ENCODE data around the gene SH3PXD2A. TPM values are rescaled to one million over a fixed set of nuclear protein-coding genes. Genes with fewer than 3 reads are reported as not detected.
A peak's percentile ranks its signal among the peaks of the same experiment; 100 is the strongest.

SH3PXD2A gene
- total RNA-seq, 2 experiments from 2014 or later = 6.5 to 7.4 TPM

- intact Hi-C loops (cut with micrococcal nuclease) = no loop called here
- H3K27me3 Mint-ChIP-seq = no peaks in the 10 kb centered on the region
- ATAC-seq (no peak), DNase-seq (no peak)
- CTCF ChIA-PET = interaction anchor here (1.1 to 1.3 kb wide), 3 partner anchors 10 to 120 kb away, joined by 3 to 5 read pairs (median 4); no protein-coding TSS in a partner anchor
- H3K4me1 Mint-ChIP-seq (ENCODE audit: low read depth) = peaks cover 7% of the 10 kb centered on the region
- no peaks in the 10 kb centered on the region for H3K36me3 Mint-ChIP-seq (ENCODE audit: low read depth)
- H3K27ac Mint-ChIP-seq = no peak overlapping the region
- POLR2A ChIA-PET = no interaction called here
- no peaks in the 10 kb centered on the region for H3K9me3 Mint-ChIP-seq
- TF ChIP-seq CTCF (IDR thresholded peaks at IDR 0.05) = no peak
- no peak overlapping the region for H3K4me3 Mint-ChIP-seq
Measured at GRCh38 chr10:103806395-103807187, 48.8 kb downstream of the SH3PXD2A start.

GRCh38 chr10:103805781-103806180 lies 49.6 kb downstream of the SH3PXD2A start:
- ChIA-PET CTCF (interaction anchor here (1.3 kb wide), 1 partner anchor 53 kb away, joined by 3 read pairs; no protein-coding TSS in a partner anchor), POLR2A (no interaction called here)
- H3K4me3 Mint-ChIP-seq = no peak overlapping the region
- DNase-seq (no peak), ATAC-seq (no peak)
- peaks cover 11% of the 10 kb centered on the region for H3K4me1 Mint-ChIP-seq (ENCODE audit: low read depth)
- H3K27ac Mint-ChIP-seq = peak overlapping the region; percentile 28
- no peak for TF ChIP-seq CTCF (IDR thresholded peaks at IDR 0.05)
- intact Hi-C loops (cut with micrococcal nuclease) = no loop called here
- H3K27me3 Mint-ChIP-seq = no peaks in the 10 kb centered on the region
- no peaks in the 10 kb centered on the region for H3K9me3 Mint-ChIP-seq
- H3K36me3 Mint-ChIP-seq (ENCODE audit: low read depth) = no peaks in the 10 kb centered on the region

GRCh38 chr10:103804871-103805270 lies 50.5 kb downstream of the SH3PXD2A start:
- no peaks in the 10 kb centered on the region for H3K9me3 Mint-ChIP-seq
- no peak for ATAC-seq
- ChIA-PET CTCF (no interaction called here), POLR2A (no interaction called here)
- no peak overlapping the region for H3K27ac Mint-ChIP-seq
- H3K4me1 Mint-ChIP-seq (ENCODE audit: low read depth) = peaks cover 20% of the 10 kb centered on the region
- no peaks in the 10 kb centered on the region for H3K36me3 Mint-ChIP-seq (ENCODE audit: low read depth)
- intact Hi-C loops (cut with micrococcal nuclease) = no loop called here
- H3K27me3 Mint-ChIP-seq = no peaks in the 10 kb centered on the region
- no peak overlapping the region for H3K4me3 Mint-ChIP-seq
- TF ChIP-seq CTCF (IDR thresholded peaks at IDR 0.05) = no peak
- DNase-seq = no peak

GRCh38 chr10:103803941-103804340 lies 51.4 kb downstream of the SH3PXD2A start:
- Mint-ChIP-seq H3K27ac (no peak overlapping the region), H3K9me3 (no peaks in the 10 kb centered on the region), H3K36me3 (ENCODE audit: low read depth) (no peaks in the 10 kb centered on the region), H3K4me1 (ENCODE audit: low read depth) (peaks cover 20% of the 10 kb centered on the region), H3K4me3 (no peak overlapping the region), H3K27me3 (no peaks in the 10 kb centered on the region)
- CTCF ChIA-PET = interaction anchor here (1.0 to 1.4 kb wide), 2 partner anchors 10 to 45 kb away, joined by 3 to 4 read pairs; no protein-coding TSS in a partner anchor
- intact Hi-C loops (cut with micrococcal nuclease) = no loop called here
- peak; percentile 47 for ATAC-seq
- no peak for TF ChIP-seq CTCF (IDR thresholded peaks at IDR 0.05)
- POLR2A ChIA-PET = no interaction called here
- DNase-seq = peak; percentile 39

GRCh38 chr10:103802637-103803353 lies 52.6 kb downstream of the SH3PXD2A start:
- ChIA-PET POLR2A (no interaction called here), CTCF (interaction anchor here (1.0 to 1.4 kb wide), 2 partner anchors 11 to 44 kb away, joined by 3 to 4 read pairs; no protein-coding TSS in a partner anchor)
- Mint-ChIP-seq H3K27ac (no peak overlapping the region), H3K4me1 (ENCODE audit: low read depth) (peaks cover 20% of the 10 kb centered on the region), H3K9me3 (no peaks in the 10 kb centered on the region), H3K4me3 (no peak overlapping the region), H3K27me3 (no peaks in the 10 kb centered on the region), H3K36me3 (ENCODE audit: low read depth) (no peaks in the 10 kb centered on the region)
- intact Hi-C loops (cut with micrococcal nuclease) = no loop called here
- no peak for TF ChIP-seq CTCF (IDR thresholded peaks at IDR 0.05)
- DNase-seq (no peak), ATAC-seq (no peak)

All from activated CD8-positive, alpha-beta T cell treated with anti-CD3 and anti-CD28 coated beads for 36 hours (primary cell).